ENCODE data around the gene EDARADD.

- no peak for TF ChIP-seq CTCF (IDR thresholded peaks at IDR 0.05; ENCODE audit: control extremely low read depth in 1 of 3, insufficient read depth in 1 of 3, low read depth in 1 of 3, low read length in 3 of 3)
- TF ChIP-seq EP300 (IDR thresholded peaks at IDR 0.05; ENCODE audit: borderline replicate concordance in 1 of 2, low read depth in 2 of 2, low read length in 2 of 2), result no peak
- TF ChIP-seq PHF8 (conservative IDR thresholded peaks at IDR 0.05; ENCODE audit: low read depth, low read length), result no peak
- no peak for TF ChIP-seq POLR2A (IDR thresholded peaks at IDR 0.05; ENCODE audit: control extremely low read depth in 1 of 2, low read depth in 2 of 2, low read length in 2 of 2)
- no peak for TF ChIP-seq FOSL1 (IDR thresholded peaks at IDR 0.05; ENCODE audit: insufficient read depth, low read depth, low read length)
These were observed 40.3 kb upstream of the EDARADD start for GRCh38 chr1:236353813-236354212.
